NCI-H510A (cell line): ENCODE results near the gene TPH2.

Source experiments
- DNase-seq: peaks from one replicate; lab custom pipeline; 2025; lab: John Stamatoyannopoulos, UW

Gene TPH2

DNA sequence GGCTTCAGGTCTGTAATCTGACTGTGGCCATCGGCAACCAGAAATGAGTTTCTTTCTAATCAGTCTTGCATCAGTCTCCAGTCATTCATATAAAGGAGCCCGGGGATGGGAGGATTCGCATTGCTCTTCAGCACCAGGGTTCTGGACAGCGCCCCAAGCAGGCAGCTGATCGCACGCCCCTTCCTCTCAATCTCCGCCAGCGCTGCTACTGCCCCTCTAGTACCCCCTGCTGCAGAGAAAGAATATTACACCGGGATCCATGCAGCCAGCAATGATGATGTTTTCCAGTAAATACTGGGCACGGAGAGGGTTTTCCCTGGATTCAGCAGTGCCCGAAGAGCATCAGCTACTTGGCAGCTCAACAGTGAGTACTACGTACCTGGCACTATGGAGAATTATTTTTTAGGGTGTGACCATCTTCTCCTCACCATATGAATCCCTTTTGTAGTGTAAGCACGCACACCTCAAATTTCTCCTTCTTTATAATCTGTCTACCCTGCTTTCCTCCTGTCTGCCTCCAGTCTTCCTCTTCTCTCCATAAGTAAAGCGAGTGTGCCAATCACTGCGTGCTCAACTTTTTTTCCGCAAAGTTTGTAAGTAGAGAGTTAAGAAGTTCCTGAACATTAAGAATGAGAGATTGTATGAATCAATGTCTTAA is at the start of gene TPH2:
TSS of gene TPH2 (plus strand) at position 118 of the 658 bp plus-strand sequence. CDS start at position 260, 142 bp downstream.
- no peak for DNase-seq

DNA sequence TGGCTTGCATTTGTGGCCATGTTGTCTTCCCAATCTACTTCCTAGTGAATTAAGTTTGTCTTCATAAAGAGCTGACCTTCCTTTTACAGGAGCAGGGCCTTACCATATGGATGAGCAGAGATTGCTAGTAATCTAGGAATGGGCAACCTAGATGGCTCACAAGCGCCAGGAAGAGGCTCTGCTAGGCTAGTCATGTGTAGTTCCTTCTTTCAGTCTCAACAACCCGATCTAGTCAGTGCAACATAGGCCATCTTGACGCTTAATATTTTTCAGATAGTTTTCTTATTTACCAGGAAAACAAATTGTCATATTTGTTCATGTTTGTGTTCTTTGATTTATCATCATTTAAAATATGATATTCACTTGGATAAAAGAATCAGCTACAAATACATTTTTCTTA is 48.2 kb upstream of the TPH2 start:
- DNase-seq, result no peak

DNA sequence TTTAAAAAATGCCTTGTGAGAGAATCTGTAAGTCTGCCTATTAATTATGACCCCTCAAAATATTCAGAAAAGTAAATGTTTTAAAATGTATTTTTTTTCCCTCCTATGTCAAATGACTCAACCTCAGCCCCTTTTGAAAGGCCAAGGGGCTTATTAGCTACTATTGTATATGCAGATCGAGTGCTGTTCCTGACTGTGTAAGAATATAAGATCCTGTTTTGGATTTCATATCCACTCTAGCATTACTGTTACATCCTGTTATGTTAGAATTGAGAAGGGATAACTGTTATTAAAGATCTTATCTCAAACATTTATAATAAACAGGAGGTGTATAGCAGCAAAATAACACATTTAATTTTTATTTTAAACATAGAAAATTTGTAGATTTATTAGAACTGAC is 46.6 kb upstream of the TPH2 start:
- no peak for DNase-seq

DNA sequence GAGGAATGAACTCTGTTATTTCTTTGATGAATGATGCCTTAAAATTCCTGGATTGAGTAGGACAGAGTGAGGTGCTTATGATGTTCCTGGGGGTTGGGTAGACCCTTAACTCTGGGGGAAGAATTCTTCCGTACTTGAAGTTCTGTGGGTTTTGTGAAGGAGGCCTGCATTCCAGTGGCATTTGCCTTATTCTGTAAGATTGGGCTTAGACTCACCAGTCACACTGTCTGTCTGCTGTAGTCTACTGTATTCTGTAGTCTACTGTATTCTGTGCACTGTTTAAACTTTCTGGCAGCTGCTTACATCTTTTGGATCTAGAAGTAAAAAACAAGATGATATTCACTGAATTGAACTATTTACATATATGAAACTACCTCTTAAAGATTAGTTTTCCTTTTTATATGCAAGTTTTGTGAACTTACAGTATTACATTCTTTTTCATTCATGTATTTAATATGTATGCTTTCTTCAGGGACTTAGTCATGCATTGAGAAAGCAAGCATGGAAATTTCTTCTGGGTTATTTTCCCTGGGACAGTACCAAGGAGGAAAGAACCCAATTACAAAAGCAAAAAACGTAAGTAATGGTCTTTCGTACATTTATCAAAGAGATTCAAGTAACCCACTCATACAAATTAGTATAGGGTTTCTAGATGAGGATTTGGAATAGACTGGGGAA is 42.3 kb upstream of the TPH2 start:
- no peak for DNase-seq

DNA sequence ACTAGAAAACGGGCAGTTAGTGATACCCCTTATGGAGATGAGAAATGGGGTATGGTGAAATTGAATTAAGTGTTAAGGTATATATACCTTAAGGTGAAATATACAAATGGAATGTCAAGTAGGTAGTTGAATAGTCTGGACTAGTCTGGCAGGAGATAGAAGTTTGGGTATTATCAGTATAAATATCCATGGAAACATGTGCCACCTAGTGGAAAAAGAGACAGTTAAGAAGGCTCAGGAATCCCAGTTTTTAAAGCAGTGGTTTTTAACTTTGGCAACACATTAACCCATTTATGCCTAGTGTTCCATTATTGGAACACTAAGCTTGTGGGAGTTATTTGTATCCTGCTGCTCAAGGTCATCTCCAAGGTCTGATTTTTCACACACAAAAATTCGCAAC is 38.6 kb upstream of the TPH2 start:
- DNase-seq, result no peak

DNA sequence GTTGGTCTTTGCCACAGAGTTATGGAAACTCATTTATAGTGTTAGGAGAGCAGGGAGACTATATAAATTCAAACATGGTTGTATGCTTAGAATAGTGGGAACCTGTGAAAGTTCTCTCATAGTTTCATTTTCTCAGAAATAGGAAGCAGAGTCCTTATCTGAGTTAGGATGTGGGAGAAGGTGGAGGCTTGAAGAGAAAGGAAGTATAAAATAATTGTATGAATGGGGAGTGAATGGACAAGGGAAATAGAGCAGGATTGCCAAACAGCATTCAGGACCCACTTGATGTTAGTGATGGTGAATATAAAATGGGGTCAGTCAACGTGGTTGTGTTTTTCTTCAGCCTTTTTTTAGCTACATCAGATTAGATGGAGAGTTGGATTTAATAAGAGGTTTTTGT is 34.0 kb upstream of the TPH2 start:
- DNase-seq, result no peak

DNA sequence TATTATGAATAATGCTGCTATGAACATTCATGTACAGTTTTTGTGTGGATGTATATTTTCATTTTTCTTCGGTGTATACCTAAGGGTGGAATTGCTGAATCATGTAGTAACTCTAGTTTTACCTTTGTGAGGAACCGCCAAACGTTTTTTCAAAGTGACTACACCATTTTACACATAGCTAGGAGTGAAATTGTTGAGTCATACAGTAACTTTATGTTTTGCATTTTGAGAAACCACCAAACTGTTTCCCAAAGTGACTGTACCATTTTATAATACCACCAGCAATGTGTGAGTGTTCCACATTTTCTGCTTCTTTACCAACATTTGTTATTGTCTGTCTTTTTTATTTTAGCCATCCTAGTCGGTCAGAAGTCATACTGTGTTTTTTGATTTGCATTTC is 3.1 kb upstream of the TPH2 start:
- DNase-seq, result no peak

DNA sequence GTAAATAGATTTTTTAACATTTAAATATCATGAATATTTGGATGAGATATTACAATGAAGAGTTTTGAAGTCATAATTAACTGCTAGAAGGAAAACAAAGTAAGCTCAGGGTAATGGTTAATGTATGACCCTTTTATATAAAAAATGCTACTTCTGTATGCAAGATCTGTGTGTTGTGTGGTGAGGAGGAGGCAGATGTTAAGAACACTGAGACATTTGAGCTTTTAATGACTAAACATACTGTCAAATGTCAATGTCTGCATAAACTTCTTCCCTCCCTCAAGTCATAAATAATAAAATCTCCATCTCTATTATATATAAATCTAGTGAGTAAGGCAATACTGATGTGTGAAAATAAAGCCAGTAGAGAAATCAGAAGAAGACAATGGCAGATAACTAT is 1.4 kb downstream of the TPH2 start:
- DNase-seq, result no peak

DNA sequence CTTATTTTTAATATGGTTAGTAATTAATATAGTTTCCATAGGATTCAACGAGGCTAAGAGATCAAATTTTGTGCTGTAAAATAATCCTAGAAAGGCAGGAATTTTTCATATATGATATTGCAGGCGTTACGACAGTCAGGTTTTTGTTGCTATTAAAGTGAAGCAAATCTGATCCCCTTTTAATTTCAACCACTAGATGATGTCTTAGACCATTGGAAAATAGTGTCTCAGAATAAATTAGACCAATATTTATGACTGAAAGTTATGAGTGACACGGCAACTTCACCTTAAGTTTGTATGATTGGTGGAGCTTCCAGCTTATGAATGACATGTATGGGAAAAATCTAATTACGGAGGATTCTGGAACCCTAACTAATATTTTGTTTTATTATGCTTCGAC is 2.5 kb downstream of the TPH2 start:
- no peak for DNase-seq

DNA sequence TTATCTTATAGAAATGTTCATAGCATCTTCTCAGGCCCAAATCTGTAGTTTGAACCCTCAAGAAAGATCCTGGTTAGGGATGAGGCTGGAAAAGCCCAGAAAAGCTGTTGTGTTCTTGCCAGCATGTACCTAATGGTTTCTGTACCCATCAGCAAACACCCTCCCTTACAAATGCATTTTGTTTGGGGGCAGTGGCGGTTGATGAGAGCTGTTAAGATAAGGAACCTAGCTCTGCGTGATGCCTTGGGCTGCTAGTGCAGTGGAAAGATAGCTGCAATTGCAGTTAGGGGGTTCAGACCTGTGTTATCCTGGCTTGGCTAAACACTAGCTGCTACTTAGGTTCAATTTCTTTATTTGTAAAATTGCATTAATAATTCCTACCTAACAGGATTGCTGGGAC is 3.6 kb downstream of the TPH2 start:
- no peak for DNase-seq

DNA sequence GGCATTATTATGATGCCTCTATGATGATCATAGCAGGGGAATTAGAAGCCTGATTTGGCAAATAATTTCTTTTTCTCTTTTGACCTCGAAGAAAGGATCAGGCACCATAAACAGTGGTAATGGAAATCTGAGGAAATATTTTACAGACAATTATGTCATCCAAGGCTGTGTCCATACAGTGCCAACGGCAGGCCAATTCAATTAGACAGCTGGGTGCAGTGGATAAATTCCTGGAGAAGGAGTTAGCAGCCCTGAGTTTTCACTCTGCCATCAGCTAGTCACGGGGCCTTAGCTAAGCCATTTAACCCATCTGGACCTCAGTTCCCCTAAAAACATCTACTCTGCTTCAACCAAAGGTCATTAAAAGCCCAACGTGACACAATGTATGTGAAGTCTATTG is 4.1 kb downstream of the TPH2 start:
- DNase-seq, result no peak

DNA sequence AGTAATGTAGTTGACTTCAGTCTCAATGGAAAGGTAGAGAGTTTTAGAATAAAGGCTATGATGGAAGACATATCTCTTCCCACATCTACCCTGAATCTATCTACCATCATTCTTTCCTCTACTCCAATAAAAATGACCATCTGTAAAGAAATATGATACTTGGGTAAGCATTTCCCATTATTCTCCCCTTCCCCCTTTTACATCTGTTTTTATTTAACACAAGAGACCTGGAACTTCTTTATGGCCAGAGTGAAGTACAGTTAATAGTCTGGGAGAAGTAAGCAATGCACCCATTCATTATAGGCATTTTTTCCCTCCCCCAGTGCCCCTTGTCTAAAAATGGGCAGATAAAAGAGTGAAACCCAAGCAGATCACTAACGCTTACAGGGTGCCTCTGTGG is 6.5 kb downstream of the TPH2 start:
- DNase-seq, result no peak

DNA sequence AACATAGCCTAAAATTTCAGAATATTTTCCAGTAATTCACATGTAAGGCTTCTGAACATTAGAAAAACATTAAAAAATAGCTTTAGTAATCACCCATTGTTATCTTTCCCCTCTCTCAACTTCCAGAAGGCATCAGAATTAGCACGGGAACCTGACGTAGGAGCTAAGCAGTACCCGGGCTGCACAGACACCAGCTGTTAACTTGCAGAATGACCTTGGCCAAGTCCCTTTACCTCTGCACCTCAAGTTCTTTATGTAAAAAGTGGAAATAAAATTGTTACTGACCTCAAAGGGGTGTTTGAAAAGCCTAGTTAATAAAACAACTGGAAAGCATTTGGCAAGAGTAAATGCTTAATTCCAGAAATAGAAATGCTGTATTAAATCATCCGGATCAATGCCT is 7.2 kb downstream of the TPH2 start:
- no peak for DNase-seq

DNA sequence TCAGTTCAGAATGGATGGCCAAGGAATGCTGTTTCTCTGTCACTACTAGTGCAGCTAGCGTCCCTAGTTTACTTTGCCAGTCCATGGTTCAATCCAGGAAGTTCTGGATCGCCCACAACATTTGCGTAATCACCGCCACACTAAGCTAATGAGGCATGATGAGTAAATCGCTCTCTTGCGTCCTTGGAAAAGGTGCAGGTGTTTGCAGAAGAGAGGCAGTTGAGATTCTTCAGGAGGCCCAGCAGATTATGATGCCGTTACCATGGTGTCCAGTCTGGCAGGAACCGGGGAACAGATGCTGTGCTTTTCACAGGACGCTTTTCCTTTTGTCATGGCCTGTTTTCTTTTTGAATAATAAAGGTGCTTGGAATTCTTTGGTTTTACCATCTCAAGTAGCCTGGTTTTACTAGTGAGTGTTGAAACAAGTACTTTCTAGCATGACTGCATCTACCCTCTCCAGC is 9.0 kb downstream of the TPH2 start:
- DNase-seq, result peak; percentile 97

DNA sequence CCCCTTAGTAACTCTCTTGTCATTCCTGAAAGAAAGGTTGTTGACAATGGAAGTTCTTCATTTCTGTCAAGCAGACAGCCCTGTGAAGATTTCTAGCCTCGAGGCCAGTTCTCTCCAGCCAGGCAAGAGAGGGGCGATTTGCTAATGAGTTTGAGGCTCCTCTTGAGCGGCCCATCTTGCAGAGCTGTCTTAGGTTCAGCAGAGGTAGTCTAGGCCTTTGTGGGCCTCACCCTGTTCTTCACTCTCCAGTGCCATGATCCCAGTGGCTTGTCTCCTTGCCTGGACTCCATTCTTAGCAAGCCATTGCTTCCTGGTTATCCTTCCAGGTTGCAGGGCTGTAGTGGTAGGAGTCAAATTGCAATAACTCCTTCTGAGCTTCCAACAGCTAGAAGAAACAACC is 9.7 kb downstream of the TPH2 start:
- DNase-seq, result no peak

DNA sequence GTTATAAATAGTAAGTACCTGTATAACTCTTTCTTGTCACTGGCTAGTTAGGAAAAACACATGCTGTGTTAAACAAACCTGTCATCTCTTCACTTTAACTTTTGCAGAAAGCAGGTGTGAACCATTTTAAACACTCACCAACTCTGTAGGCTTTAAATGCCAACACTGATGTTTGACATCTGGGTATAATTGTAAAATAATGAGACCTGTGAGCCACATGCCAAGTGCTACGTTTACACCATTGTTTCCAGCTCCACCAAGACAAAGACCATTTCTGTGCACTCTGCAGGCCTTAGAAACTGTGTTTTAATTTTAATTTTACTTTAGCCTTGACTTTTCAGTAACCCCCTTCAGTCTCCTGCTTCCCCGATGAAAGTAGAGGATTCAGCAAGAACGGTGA is 11.0 kb downstream of the TPH2 start:
- no peak for DNase-seq

DNA sequence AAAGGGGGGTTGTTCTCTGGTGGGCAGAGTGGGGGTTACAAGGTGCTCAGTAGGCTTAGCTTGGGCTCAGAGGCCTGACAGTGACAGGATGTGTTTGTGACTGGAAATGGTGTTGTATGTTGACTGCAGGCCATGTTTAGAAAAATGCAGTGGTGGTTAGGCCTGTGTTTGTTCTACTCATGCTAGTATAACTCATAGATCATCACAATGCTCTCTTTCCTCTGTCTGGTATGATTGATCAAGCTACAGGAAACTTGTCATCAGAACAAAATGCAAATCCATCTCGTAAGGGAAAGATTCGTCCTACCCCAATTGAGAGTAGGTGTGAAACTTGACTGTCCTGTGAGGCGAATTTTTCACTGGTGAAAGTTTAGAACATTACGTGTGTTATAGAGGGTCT is 11.8 kb downstream of the TPH2 start:
- no peak for DNase-seq

DNA sequence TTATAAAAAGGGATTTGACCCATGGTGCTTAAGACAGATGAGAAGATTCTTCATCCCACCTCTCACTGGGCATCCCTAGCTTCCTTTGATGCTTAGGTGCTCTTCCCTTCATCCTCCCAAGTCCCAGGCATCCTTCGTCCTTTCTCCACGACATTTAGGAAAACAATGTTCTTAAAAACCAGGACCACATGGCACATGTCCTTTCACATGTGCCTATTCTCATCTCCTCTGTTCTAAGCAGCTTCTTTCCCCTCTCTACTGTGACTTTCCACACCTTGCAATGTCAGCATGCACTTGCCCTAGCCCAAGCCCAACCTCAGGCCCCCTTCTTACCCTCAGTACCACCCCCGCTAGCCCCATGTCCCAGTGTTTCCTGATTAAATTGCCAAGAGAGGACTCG is 12.2 kb downstream of the TPH2 start:
- no peak for DNase-seq

DNA sequence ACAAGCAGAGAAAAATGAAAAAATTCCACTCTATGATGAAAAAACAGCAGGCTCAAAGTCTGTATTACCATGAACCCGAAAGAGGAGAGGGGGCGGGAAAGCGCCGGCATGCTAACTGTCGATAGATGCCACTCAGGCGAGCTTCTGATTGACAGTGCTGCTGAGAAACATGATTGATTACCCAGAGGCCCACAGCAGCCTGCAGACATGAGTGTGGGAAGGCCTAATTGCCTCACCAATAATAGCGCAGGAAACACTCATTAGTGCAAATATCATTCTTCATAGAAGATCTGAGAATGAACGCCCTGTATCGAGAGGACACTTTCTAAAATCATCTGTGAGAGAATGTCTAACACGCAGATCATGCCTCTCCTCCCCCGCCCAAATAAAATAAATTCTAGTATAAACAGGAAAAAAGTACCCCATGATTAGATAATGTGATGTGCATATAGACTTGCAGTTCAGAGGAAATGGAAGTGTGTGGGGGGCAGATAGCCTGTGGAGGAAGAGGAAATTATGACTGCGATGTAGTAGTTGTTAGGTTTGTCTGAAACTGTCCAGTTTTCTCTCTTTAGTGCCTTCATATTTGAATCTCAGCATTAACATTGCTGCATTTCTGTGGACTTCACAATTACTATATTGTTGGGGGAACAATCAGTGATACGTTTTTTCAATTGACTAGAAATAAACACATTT is 15.6 kb downstream of the TPH2 start:
- no peak for DNase-seq

DNA sequence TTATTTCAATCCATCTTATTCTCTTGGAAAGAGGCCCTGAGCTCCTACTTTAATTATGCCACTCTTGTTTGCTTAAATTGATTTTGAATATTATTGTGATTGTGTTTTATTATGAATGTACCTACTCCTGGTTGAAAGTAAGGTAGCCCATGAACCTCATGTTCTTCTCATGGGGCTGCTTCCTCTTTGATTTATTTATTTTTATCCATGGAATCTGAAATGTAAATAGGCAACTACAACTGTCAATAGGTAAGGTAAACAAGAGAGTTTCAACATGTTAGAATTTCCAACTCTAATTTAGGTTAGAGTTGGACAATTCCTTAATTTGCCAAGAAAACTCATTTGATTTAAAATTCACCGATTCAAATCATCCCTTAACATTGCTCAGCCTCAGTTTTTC is 16.2 kb downstream of the TPH2 start:
- no peak for DNase-seq

DNA sequence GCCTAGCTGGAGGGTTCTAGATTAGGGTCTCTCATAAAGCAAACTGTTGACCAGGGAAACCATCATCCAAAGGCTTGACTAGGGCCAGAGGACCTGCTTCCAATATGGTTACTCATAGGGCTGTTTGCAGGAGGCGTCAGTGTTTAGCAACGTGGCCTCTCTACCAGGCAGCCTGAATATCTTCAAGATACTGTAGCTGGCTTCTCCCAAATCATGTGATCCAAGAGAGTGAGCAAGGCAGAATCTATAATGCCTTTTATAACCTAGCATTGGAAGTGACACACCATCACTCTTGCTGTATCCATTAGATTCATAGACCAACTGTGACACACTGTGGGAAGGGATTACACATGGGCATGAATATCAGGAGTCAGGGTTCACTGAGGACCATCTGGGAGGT is 17.3 kb downstream of the TPH2 start:
- DNase-seq, result no peak

DNA sequence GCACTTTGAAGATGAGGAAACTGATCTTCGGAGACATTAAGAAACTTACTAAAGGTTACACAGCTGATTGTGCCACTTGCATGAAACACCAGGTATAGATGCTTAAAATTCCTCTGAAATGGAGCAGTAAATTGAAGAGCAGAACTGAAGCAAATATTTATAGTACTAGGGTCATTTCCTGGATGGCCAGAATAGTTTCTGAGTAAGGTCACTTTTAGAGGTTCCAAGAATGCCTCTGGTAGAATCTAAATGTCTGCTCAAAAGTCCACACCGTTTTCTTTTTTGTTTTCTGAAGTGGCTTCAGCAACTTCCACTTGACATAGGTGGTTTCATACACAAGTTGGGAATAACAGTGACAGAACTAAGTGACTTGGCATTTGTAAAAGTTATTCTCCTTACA is 19.4 kb downstream of the TPH2 start:
- no peak for DNase-seq

DNA sequence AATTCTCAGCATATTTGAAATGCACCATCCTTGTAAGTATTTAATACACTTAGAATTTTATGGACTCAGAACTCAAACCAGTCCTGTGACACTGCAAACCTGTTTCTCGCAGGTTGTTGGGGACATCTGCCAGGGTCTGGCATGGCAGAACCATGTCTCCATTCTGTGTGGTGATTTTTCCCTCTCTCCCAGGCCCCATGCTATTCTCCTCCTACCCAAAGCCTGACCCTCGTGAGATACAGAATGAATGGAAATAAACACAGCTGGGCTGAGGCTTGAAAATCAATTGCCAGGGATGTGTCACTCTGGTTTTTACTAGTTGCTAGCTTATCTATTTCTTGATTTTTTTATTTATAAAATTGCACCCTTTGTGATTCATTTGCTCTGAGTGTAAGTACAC is 19.8 kb downstream of the TPH2 start:
- DNase-seq, result no peak
